GM10847 (cell line): ENCODE results near the gene ARFGAP3.

ENCODE experiments used
- POLR2A ChIP-seq: IDR thresholded peaks from 2 replicates; pipeline ENCODE4 v1.6.1; 2011; ENCODE audit not compliant: insufficient read length; ENCODE audit errors: extremely low read depth

The ARFGAP3 gene

GRCh38 chr22:42856179-42856864 is 751 bp downstream of the ARFGAP3 start:
- no peak for TF ChIP-seq POLR2A

GRCh38 chr22:42855721-42856120 is 1.4 kb downstream of the ARFGAP3 start:
- no peak for TF ChIP-seq POLR2A

GRCh38 chr22:42855211-42855610 is 1.9 kb downstream of the ARFGAP3 start:
- no peak for TF ChIP-seq POLR2A

GRCh38 chr22:42848941-42849550 is 8.0 kb downstream of the ARFGAP3 start:
- no peak for TF ChIP-seq POLR2A

- no peak for TF ChIP-seq POLR2A
These were observed 10.0 kb downstream of the ARFGAP3 start for GRCh38 chr22:42847110-42847509.

- no peak for TF ChIP-seq POLR2A
These were observed 12.3 kb downstream of the ARFGAP3 start for GRCh38 chr22:42844756-42845155.

- no peak for TF ChIP-seq POLR2A
These were observed 14.3 kb downstream of the ARFGAP3 start for GRCh38 chr22:42842658-42843370.

- TF ChIP-seq POLR2A = no peak
These were observed 15.6 kb downstream of the ARFGAP3 start for GRCh38 chr22:42841444-42841843.

GRCh38 chr22:42837556-42837955 is 19.5 kb downstream of the ARFGAP3 start:
- TF ChIP-seq POLR2A = no peak

GRCh38 chr22:42836026-42836425 is 21.0 kb downstream of the ARFGAP3 start:
- no peak for TF ChIP-seq POLR2A

GRCh38 chr22:42834177-42834949 is 22.7 kb downstream of the ARFGAP3 start:
- no peak for TF ChIP-seq POLR2A

- TF ChIP-seq POLR2A = no peak
These were observed 24.0 kb downstream of the ARFGAP3 start for GRCh38 chr22:42833104-42833503.

- TF ChIP-seq POLR2A = no peak
These were observed 25.4 kb downstream of the ARFGAP3 start for GRCh38 chr22:42831712-42832111.

- TF ChIP-seq POLR2A = no peak
These were observed 26.9 kb downstream of the ARFGAP3 start for GRCh38 chr22:42830161-42830560.

- no peak for TF ChIP-seq POLR2A
These were observed 27.8 kb downstream of the ARFGAP3 start for GRCh38 chr22:42829302-42829701.
